WI38 (cell line): ENCODE results near the gene FCHO2.

Experiments used
- H3K4me3 ChIP-seq: 2 replicates; pipeline ENCODE4 v1.5.1; 2011; ENCODE audit warnings: low read depth, mild to moderate bottlenecking, control low read depth, low read length
- TF ChIP-seq, protein P1 (sequence below): IDR thresholded peaks from 2 replicates; pipeline ENCODE4 v1.5.1; 2012; ENCODE audit warnings: low read depth, mild to moderate bottlenecking, control low read depth, low read length

Gene FCHO2

DNA sequence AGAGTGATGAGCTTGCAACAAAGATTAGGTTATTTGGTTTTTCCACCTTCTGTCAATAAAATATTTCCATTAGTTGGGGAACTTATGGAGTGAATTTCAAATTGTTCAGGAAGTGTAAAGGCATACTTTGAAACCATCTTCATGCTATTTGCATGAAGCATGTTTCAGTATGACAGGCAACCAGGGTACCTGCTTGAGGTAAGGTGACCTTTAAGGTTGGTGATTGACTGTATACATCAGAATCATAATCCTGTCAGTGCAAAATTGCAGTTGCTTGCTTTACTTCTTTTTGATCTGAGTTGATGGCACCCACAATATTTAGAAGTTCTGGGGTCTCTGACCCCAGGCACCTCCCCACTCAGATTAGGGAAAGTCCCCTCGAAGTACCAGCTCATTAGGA is 138.6 kb downstream of the FCHO2 start:
- H3K4me3 ChIP-seq: no peak overlapping the region
- TF ChIP-seq, protein P1, sequence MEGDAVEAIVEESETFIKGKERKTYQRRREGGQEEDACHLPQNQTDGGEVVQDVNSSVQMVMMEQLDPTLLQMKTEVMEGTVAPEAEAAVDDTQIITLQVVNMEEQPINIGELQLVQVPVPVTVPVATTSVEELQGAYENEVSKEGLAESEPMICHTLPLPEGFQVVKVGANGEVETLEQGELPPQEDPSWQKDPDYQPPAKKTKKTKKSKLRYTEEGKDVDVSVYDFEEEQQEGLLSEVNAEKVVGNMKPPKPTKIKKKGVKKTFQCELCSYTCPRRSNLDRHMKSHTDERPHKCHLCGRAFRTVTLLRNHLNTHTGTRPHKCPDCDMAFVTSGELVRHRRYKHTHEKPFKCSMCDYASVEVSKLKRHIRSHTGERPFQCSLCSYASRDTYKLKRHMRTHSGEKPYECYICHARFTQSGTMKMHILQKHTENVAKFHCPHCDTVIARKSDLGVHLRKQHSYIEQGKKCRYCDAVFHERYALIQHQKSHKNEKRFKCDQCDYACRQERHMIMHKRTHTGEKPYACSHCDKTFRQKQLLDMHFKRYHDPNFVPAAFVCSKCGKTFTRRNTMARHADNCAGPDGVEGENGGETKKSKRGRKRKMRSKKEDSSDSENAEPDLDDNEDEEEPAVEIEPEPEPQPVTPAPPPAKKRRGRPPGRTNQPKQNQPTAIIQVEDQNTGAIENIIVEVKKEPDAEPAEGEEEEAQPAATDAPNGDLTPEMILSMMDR: no peak

- H3K4me3 ChIP-seq: no peak overlapping the region
- TF ChIP-seq, protein P1: no peak
Observed at GRCh38 chr5:73095564-73096238, 139.9 kb downstream of the FCHO2 start.

DNA sequence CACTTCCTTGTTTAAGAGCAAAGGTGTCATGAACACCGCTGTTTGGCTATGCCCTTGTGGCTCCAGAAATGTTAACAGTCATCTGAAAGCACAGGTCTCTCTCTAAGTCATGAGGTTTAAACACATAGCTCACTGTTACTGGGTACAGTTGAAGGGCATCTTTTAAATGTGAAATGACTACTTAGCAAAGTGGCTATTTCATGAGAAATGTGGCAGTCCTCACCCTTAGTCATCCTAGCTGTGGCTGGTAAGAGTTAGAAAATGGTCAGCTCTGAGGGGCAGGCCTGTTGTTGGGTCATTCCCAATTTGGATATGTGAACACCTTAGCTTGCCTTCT is 140.4 kb downstream of the FCHO2 start:
- TF ChIP-seq, protein P1: no peak
- no peak overlapping the region for H3K4me3 ChIP-seq

DNA sequence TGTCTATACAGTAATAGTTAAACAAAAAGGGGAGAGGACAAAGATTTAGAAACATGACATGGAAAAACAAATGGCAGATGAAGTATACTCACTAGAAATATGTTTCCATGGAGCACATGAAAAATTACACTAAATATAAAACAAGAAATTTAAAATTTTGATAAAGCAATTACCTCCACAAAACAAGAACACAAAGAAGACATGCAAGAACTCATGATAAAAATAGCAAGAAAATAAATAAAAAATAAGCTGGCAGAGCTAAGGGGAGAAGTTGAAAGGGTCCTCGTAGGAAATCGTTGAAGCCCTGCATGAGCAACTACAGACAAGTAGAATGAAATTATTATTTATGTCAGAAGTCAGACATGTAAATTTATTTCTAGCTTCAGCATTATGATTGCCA is 141.9 kb downstream of the FCHO2 start:
- H3K4me3 ChIP-seq: no peak overlapping the region
- TF ChIP-seq, protein P1: no peak

DNA sequence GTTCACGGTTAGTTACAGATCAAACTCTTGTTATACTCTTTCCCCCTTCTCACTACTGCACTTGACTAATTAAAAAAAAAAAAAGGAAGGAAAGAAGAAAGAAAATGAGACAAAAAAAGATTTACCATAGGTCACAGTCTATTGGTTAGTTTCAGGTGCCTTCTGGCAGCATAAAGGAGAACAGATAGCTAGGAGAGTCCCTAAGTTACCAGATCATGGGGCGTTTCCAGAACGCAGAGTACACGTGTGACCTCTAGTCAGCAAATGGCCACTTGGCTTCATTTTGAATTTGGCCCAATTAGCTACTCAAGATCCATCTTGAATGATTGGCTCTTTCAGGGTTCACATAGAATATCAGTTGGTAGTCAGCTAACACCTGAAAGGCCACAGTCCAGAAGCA is 144.3 kb downstream of the FCHO2 start:
- H3K4me3 ChIP-seq: no peak overlapping the region
- TF ChIP-seq, protein P1: no peak

- TF ChIP-seq, protein P1: no peak
- H3K4me3 ChIP-seq: no peak overlapping the region
Observed at GRCh38 chr5:73103870-73104299, 148.0 kb downstream of the FCHO2 start.

- H3K4me3 ChIP-seq: no peak overlapping the region
- TF ChIP-seq, protein P1: no peak
Observed at GRCh38 chr5:73104326-73104725, 148.5 kb downstream of the FCHO2 start.
